Osteocyte (in vitro differentiated cells): ENCODE results near the gene EVPL. TPM values are rescaled to one million over a fixed set of nuclear protein-coding genes. Genes with fewer than 3 reads are reported as not detected.
A peak's percentile ranks its signal among the peaks of the same experiment; 100 is the strongest.
"Not testable (repeated sequence)": the region's sequence is repeated elsewhere in the genome, so short reads cannot be mapped to it uniquely, and the experiment has no call there.

Experiments used
- DNase-seq: peaks from one replicate; pipeline ENCODE4 v3.0.0; 2021; ENCODE audit warnings: mixed read lengths; ENCODE audit not compliant: unreplicated experiment; ENCODE audit errors: extremely low spot score
- H3K27ac Mint-ChIP-seq: one replicate; pipeline ENCODE4 v1.8.0; 2021; ENCODE audit warnings: mild to moderate bottlenecking, mixed read lengths; ENCODE audit not compliant: unreplicated experiment
- H3K27me3 Mint-ChIP-seq: one replicate; pipeline ENCODE4 v1.8.0; 2021; ENCODE audit warnings: mixed read lengths; ENCODE audit not compliant: unreplicated experiment
- H3K36me3 Mint-ChIP-seq: one replicate; pipeline ENCODE4 v1.8.0; 2021; ENCODE audit warnings: mixed read lengths; ENCODE audit not compliant: unreplicated experiment
- H3K4me1 Mint-ChIP-seq: one replicate; pipeline ENCODE4 v1.8.0; 2021; ENCODE audit warnings: mixed read lengths; ENCODE audit not compliant: unreplicated experiment
- H3K4me3 Mint-ChIP-seq: one replicate; pipeline ENCODE4 v1.8.0; 2021; ENCODE audit warnings: mild to moderate bottlenecking, moderate library complexity, mixed read lengths; ENCODE audit not compliant: unreplicated experiment
- H3K9me3 Mint-ChIP-seq: one replicate; pipeline ENCODE4 v1.8.0; 2021; ENCODE audit warnings: mixed read lengths; ENCODE audit not compliant: unreplicated experiment
- CTCF ChIP-seq: fragments of 200-600 bp; sonication (generic); IDR thresholded peaks from 2 replicates; pipeline ENCODE4 v1.5.0; 2021; ENCODE audit warnings: antibody characterized with exemption, mild to moderate bottlenecking, moderate library complexity
- total RNA-seq: library from RNA; stranded (reverse); gene quantifications from 2 replicates; pipeline ENCODE4 v1.2.1, GENCODE V29; 2021

The EVPL gene
- total RNA-seq, 1 donor from 2014 or later = not detected

GRCh38 chr17:76049836-76050537 lies 22.9 kb upstream of the EVPL start:
- H3K27ac Mint-ChIP-seq = peak overlapping the region; percentile 42
- H3K4me3 Mint-ChIP-seq = no peak overlapping the region
- H3K36me3 Mint-ChIP-seq = peaks cover 57% of the 10 kb centered on the region
- H3K9me3 Mint-ChIP-seq = no peaks in the 10 kb centered on the region
- no peaks in the 10 kb centered on the region for H3K27me3 Mint-ChIP-seq
- no peak for TF ChIP-seq CTCF
- no peak for DNase-seq
- peaks cover 12% of the 10 kb centered on the region for H3K4me1 Mint-ChIP-seq

DNA sequence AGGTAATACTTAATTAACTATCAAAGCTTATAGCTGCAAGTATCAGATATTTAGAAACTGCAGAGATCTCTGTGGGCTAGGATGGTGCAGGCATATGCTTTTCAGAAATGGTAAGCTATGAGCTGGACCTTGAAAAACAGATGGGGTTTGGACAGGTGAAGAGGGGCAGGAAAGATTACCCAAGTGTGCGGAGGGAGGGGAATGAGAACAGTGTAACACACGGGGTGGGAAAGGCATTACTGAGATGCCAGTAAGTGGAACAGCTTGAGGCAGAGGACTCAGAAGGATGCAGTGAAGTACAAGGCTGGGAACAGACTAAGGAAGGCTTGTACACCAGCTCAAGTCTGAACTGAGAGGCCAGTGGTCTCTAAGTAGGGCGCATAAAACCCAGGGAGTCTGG lies 22.1 kb upstream of the EVPL start:
- no peak for TF ChIP-seq CTCF
- no peak overlapping the region for H3K4me3 Mint-ChIP-seq
- peak overlapping the region; percentile 64 for H3K27ac Mint-ChIP-seq
- H3K9me3 Mint-ChIP-seq = no peaks in the 10 kb centered on the region
- H3K36me3 Mint-ChIP-seq = peaks cover 64% of the 10 kb centered on the region
- no peak for DNase-seq
- H3K4me1 Mint-ChIP-seq = peaks cover 11% of the 10 kb centered on the region
- no peaks in the 10 kb centered on the region for H3K27me3 Mint-ChIP-seq

DNA sequence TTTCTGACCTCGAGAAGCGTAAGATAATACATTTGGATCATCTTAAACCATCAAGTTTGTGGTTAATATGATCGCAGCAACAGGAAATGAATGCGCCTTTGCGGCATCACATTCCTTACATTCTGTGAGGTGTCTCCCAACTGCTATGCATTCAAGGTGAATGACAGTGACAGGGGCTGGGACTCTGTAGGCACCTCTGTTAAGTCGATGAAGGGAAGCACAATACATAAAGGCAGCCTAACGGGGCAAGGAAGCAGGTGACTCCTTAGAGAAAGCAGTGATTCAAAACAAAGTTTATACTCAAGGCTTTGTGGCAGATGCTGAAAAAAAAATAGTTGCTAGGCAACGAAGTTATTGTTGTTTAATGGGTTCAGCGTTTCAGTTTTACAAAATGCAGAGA lies 21.6 kb upstream of the EVPL start:
- Mint-ChIP-seq H3K4me1 (peaks cover 6% of the 10 kb centered on the region), H3K9me3 (no peaks in the 10 kb centered on the region), H3K27ac (peak overlapping the region; percentile 64), H3K36me3 (peaks cover 63% of the 10 kb centered on the region), H3K4me3 (no peak overlapping the region), H3K27me3 (no peaks in the 10 kb centered on the region)
- TF ChIP-seq CTCF = no peak
- no peak for DNase-seq

GRCh38 chr17:76048025-76048605 lies 21.0 kb upstream of the EVPL start:
- TF ChIP-seq CTCF = no peak
- Mint-ChIP-seq H3K4me3 (no peak overlapping the region), H3K27ac (no peak overlapping the region), H3K9me3 (no peaks in the 10 kb centered on the region), H3K27me3 (no peaks in the 10 kb centered on the region), H3K36me3 (peaks cover 63% of the 10 kb centered on the region), H3K4me1 (no peaks in the 10 kb centered on the region)
- DNase-seq = no peak

- peaks cover 60% of the 10 kb centered on the region for H3K36me3 Mint-ChIP-seq
- TF ChIP-seq CTCF = no peak
- H3K9me3 Mint-ChIP-seq = no peaks in the 10 kb centered on the region
- no peak overlapping the region for H3K4me3 Mint-ChIP-seq
- DNase-seq = no peak
- no peaks in the 10 kb centered on the region for H3K27me3 Mint-ChIP-seq
- no peaks in the 10 kb centered on the region for H3K4me1 Mint-ChIP-seq
- H3K27ac Mint-ChIP-seq = no peak overlapping the region
Observed at GRCh38 chr17:76046064-76046463, 19.0 kb upstream of the EVPL start.

GRCh38 chr17:76044475-76045007 lies 17.4 kb upstream of the EVPL start:
- not testable (repeated sequence) for H3K4me1 Mint-ChIP-seq, H3K9me3 Mint-ChIP-seq, H3K4me3 Mint-ChIP-seq, H3K27me3 Mint-ChIP-seq, DNase-seq, H3K27ac Mint-ChIP-seq
- peaks cover 61% of the 10 kb centered on the region for H3K36me3 Mint-ChIP-seq

DNA sequence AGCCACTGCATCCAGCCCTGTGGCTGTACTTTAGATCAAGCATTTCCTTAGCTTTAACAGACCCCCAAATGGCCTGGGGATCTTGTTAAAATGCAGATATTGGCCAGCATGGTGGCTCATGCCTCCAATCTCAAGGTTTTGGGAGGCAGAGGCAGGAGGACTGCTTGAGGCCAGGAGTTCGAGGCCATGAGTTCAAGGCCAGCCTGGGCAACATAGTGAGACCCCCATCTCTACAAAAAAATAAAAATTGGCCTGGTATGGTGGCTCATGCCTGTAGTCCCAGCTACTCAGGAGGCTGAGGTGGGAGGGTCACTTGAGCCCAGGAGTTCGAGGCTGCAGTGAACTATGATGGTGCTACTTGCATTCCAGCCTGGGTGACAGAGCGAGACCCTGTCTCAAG lies 15.8 kb upstream of the EVPL start:
- not testable (repeated sequence) for DNase-seq, H3K9me3 Mint-ChIP-seq, H3K4me3 Mint-ChIP-seq, H3K27me3 Mint-ChIP-seq, H3K4me1 Mint-ChIP-seq, H3K27ac Mint-ChIP-seq
- H3K36me3 Mint-ChIP-seq = peaks cover 62% of the 10 kb centered on the region
